Left colon (tissue), 2 donors: ENCODE results near the gene DGKQ. TPM values are rescaled to one million over a fixed set of nuclear protein-coding genes. Genes with fewer than 3 reads are reported as not detected.
"Not testable (repeated sequence)": the region's sequence is repeated elsewhere in the genome, so short reads cannot be mapped to it uniquely, and the experiment has no call there.

Experiments used
- ATAC-seq: fragments of 200-7000 bp; cut with Tn5 transposase; one replicate; pipeline ENCODE4 v1.9.1; 2020; ENCODE audit warnings: mild to moderate bottlenecking, moderate library complexity
- DNase-seq, 2 donors: peaks; one replicate each; pipeline ENCODE4 v3.0.0-alpha.2; 2020
- intact Hi-C, 2 donors: fragments of 100-400 bp; cut with DNase I in 1 of 2; cut with micrococcal nuclease in 1 of 2; formaldehyde crosslinking; loops; one replicate each; pipeline versions ENCODE4 v1.11.2 to v1.14.0; 2022; cut with DNase I, micrococcal nuclease
- total RNA-seq, 2 donors: library from RNA; stranded (reverse); fragmentation: NEBNext Ultra II Directional; extraction: Animal tissue kit (Norgen Biotek cat#: 25700); gene quantifications; one replicate each; pipeline ENCODE4 v1.2.1, GENCODE V29; 2021
- donor health status: DM: no; HTN: no; CAD: no.
- donor health status: DM: yes; HTN: yes; CAD: no.

Gene DGKQ
- total RNA-seq, 2 donors from 2014 or later = 47.8 to 49.6 TPM

DNA sequence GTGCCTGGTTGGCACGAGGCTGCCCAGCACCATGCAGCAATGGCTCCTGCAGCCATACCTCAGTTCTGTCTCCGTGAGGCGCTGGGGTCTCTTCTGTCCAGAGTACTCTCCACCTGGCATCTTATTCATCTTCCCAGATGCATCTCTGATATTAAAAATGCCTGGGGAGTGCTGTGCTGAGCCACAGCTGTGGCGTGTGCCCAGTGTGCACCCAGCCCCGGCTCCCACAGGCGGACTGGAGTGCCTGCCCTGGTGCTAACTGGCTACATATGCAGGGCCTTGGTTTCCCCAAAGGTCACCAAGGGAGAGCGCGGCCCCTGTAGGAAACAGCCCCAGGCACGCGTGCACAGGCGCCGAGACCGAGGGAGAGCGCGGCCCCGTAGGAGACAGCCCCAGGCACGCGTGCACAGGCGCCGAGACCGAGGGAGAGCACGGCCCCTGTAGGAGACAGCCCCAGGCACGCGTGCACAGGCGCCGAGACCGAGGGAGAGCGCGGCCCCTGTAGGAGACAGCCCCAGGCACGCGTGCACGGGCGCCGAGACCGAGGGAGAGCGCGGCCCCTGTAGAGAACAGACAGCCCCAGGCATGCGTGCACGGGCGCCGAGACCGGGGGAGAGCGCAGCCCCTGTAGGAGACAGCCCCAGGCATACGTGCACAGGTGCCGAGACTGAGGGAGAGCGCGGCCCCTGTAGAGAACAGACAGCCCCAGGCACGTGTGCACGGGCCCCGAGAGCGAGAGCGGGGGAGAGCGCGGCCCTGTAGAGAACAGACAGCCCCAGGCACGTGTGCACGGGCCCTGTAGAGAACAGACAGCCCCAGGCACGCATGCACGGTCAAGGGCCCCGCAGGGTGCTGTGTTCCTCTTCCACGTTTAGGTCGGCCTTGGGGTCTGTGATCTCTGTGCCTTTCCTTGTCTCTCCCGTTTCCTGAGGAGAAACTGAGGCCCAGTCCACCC, 26.6 kb downstream of the DGKQ start:
- DNase-seq = no peak
- intact Hi-C loops = no loop called here
- no peak for ATAC-seq

DNA sequence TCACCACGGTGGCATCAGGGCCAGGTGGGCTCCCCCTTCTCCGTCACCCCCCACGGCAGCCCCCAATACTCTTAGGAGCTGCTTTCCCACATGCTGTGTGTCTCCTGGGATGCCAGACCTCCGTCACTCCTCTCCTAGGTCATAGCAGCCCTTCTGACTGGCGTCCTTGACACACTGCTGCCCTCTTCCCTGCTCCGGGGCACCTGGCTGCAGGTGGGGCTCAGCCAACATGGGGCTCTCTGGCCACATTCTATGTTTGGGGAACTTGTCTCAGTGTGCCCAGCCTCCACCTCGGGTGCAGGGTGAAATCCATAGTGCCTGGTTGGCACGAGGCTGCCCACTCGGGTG, 27.3 kb downstream of the DGKQ start:
- ATAC-seq (no peak), DNase-seq (no peak)
- intact Hi-C loops = no loop called here

DNA sequence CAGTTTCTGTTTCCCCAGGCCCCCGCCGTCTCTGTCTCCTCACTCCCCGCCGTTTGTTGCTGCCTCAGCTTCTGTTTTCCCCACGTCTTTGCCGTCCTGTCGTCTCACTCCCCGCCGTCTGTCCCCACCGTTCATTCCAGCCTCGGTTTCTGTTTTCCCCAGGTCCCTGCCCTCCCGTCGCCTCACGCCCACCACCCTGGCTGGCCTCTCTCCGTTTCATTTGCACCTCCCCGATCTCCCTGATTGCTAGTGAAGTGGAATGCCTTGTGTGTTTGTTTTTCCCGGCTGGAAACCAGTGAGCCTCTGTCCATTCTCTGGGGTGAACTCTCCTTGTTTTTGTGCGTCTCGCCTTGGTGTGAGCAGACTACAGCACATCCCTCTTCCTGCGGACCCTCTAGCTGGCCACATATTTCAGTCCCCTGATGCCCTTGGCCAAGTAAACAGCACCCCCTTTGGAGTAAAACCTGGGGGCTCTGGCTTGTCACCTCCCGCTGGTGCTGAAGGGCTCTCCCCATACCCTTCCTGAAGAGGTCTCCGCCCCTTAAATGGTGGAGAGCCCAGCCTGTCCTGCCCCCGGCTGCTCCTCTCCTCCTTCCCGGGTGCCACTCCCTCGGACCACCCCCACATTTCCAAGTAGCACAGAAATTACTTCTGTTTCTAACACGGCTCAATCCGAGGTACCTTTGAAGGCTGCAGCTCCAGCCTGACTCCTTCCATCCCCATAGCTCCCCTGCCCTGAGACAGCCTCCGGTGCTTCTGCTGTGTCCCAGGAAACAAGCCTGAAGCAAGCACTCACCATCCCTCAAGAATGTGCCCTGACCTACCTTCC, 27.9 kb downstream of the DGKQ start:
- intact Hi-C loops = no loop called here
- no peak for DNase-seq
- ATAC-seq = no peak

DNA sequence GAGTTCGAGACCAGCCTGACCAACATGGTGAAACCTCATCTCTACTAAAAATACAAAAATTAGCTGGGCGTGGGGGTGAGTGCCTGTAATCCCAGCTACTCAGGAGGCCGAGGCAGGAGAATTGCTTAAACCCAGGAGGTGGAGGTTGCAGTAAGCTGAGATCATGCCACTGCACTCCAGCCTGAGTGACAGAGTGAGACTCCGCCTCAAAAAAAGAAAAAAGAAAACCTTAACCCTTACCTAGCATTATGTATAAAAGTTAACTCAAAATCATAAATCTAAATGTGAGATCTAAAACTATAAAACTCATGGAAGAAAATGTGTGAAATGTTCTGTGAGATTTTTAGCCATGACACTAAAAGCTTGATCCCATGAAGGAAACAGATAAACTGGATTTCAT, 33.9 kb downstream of the DGKQ start:
- DNase-seq, ATAC-seq, intact Hi-C loops: not testable (repeated sequence)

DNA sequence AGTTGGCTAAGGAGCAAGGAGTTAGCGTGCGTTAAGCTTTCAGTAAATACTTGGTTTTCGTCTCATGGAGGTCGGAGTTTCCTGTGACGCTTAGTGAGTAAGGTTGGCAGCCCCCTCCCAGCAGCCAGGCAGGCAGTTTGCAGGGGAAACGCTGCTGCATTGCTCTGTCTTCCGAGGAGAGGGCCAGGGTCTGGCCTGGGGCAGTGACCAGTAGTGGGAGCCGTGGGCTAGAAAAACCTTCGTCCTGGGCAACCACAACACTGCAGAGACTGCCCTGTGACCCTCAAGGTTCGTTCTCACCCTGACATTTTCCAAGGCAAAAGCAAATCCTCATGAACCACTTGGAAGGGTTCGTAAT, 40.7 kb downstream of the DGKQ start:
- intact Hi-C loops = no loop called here

DNA sequence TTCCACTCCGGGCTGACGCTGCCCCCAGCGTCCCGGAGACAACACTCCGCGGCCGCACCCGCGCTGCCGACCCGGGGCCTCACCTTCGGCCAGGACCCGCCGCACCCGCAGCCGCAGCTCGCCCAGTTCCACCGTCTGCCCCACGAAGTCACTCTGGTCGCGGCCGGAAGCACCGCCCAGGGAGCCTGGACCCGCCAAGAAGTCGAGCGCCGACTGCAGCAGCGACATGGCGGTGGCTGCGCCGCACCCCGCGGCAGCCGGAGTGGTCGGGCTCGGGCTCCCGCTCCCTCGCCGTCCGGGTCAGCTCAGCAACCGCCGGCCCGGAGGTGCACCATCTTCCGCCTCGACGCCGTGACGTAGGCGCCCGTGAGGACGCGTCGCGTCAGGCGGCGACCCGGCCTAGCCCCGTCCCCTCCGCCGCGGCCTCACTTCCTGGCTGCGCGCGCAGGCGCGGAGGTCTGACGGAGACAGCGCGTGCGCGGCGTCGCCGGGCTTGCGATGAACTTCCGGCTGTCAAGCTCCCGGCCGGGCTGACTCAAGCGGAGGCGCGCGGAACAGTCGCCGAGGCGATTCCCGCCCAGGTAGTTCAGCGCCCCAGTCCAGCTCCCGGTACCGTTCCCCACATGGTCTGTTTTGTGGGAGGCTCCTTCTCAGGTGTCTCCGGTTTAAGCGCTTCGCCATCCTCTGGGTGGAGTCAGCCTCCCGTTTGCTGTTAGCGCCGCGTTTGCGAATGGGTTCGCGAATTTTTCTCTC, 41.2 kb downstream of the DGKQ start, which contains the start of the genes GAK and TMEM175:
Gene GAK, minus strand, starts transcription at position 357 of the 753 bp plus-strand sequence. Its CDS starts 129 bp downstream, at position 228.
Gene TMEM175, plus strand, starts transcription at position 501 of the 753 bp plus-strand sequence. CDS start 15,280 bp downstream, outside the sequence.
- intact Hi-C loops = no loop called here
- ATAC-seq (peak; percentile 91), DNase-seq (peak; percentile 93 to 97)

More for the DNA sequence above, 40.7 kb downstream of the DGKQ start:
- no peak for DNase-seq
- peak; percentile 16 for ATAC-seq

DNA sequence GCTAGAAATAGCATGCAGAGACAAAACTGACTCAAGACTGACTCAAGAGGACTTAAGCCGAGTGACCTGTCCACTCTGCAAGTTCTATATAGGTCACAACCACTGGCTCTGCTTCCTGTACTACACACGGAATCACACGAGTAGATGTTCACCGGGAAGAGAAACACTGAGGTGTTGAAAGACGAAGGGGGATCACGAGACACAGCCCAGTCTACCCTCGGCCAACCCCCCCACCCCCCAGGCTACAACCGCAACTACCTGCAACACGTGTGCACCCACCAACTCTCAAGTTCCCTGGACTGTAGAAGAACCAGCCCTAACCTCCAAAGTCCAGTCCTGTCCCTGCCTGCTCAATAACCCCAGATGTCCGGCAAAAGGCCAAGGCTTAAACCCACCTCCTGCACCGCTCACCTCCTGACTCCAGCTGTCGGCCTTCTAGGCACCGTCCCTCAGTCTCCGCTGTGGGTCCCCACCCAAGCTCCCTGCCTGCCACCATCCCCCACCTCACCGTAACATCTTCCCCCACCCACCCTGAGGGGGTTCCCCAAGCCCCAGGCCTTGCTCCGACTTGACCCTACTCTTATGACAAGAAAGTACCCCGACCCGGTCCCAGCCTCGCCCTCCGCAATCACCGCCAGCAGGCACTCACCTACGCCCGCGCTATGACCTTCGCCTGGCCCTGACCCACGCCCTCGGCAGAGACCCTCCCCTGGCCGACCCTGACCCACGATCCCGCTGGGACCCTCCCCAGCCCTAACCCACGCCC, 42.0 kb downstream of the DGKQ start:
- peak; percentile 50 to 52 for DNase-seq
- peak; percentile 27 for ATAC-seq
- intact Hi-C loops = no loop called here

DNA sequence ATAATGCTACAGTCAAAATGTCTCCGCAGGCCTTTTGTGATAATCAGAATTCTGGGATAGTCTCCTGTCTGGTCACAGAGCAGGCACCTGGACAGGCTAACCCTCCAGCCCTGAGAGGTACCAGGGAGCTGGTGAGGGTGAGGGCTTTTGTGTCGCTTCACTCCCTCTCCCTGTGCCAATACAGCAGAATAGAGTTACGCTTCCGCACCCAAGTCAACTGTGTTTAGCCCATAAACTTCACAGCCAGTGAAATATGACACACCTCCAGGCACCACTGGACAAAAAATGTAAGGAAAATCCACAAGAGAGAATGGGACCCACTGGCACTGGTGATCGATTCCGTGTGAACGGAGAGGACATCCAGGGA, 42.6 kb downstream of the DGKQ start:
- ATAC-seq = peak; percentile 52
- DNase-seq = no peak
- intact Hi-C loops = no loop called here

DNA sequence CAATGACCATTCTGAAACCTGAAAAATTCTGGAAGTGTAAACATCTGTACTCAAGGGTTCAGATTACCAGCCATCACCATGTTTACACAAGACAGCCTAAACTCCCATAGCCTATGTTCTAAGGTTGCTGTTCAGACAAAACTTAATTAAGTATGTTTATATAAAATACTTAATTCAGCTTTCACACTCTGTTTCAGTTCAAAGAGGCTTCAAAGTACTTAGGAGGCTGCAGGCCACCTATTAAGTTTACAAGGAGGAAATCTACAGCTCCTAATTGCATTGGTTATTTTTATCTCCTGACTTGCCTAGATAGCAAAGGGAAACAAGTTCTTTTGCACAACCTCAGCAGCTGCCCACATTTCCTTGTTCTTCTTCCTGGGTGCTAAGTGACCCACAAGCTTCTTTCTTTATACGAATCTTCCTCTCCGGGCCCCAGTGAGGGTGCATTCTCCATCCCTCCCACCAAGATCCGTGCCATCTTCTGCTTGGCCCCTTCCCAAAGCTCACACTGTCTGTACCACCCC, 43.3 kb downstream of the DGKQ start:
- DNase-seq = peak in 1 of 2 donors; percentile 51
- intact Hi-C loops = no loop called here
- peak; percentile 28 for ATAC-seq

DNA sequence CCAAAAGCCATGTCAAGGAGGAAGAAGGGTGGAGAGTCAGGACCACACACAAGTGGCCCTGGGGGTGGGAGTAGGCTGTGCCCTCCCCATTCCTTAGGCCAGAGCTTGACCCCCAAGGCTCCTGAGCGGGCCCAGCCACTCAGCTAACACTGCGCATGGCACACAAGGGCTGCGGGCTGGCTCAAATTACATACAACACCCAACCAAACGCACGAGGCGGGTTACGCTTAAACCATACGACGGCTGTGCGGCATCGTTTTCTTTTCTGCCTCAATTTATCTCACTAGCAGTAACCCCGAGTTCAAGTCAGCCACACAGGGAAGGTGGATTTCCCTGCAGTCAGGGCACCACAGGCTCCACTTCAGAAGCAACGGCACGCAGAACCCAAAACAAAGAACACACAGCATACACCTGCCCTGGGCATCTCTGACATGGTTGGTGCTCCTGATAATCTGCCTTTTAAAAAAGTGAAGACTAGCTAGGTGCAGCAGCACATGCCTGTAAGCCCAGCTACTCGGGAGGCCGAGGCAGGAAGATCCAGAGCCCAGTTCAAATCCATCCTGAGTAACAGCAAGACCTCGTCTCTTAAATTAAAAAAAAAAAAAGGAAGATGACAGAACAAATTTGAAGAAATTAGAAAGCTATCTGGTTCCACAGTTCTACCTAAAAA, 44.1 kb downstream of the DGKQ start:
- DNase-seq (no peak), ATAC-seq (no peak)
- intact Hi-C loops = no loop called here

DNA sequence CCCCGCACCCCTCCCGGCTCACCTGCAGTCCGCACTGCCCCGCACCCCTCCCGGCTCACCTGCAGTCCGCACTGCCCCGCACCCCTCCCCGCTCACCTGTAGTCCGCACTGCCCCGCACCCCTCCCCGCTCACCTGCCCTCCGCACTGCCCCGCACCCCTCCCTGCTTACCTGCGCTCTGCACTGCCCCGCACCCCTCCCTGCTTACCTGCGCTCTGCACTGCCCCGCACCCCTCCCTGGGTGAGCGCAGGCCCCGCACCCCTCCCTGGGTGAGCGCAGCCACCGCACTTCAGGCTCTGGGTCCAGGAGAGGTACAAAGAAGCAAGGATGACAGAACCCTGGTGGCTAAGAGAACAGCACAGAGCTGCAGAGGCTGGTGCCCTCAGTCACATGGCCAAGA, 45.8 kb downstream of the DGKQ start:
- ATAC-seq, DNase-seq, intact Hi-C loops: not testable (repeated sequence)

DNA sequence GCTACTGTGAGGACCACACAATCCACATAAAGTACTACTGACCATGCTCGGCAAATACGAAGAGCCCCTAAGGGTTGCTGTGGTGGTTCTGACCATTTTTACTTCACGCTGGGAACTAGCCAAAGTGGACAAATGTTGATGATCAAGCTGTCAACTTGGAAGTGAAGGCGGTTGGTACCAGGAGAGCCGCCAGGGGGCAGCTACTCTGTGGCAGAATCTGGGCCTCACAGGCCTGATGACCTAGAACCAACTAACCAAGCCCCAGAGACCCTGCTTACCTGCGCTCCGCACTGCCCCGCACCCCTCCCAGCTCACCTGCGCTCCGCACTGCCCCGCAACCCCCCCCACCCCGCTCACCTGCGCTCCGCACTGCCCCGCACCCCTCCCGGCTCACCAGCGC, 46.8 kb downstream of the DGKQ start:
- intact Hi-C loops = no loop called here
- DNase-seq = peak in 1 of 2 donors; percentile 55
- no peak for ATAC-seq

DNA sequence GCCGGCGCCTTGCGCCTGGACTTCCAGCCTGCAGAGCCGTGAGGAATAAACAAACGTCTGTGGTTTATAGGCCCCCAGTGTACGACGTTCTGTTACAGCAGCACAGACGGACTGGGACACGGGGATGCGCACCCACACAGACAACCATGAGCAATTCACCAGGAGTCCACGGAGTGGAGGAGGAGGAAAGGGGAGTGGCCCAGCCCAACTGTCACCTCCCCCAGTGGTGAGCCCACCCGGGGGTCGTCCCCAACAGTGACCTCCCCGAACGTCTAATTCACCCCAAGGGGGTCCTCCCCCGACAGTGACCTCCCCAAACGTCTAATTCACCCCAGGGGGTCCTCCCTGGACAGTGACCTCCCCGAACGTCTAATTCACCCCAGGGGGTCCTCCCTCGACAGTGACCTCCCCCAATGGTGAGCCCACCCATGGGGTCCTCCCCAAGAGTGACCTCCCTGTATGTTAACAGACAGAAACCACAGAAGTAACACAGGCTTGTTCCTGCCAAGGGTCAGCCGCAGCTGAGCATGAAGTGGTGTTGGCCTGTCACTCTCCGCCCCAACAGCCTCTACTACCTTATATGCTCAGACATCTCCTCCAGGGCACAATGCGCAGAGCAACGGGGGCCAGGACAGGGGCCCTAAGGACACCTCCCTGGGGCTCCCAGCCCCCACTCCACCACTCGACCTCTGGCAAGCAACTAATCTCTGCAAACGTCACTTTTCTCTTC, 47.4 kb downstream of the DGKQ start:
- intact Hi-C loops = no loop called here
- ATAC-seq (no peak), DNase-seq (no peak)

DNA sequence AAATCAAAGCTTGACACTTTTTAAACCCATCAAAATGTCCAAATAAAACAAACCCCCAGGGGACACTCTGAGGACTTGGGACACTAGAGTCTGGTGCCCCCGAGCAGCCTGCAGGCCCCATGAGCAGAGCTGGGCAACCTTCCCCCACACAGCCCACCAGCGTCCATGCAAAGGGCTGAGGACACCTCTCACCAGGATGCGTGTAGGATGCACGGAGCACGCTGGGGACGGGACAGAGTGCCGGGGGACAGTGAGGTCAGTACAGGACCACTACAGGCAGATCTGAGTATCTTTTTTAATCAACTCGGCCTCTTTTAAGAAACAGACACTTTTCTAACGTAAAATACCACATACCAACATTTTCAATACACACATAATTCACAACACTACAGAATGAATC, 48.2 kb downstream of the DGKQ start:
- DNase-seq = no peak
- intact Hi-C loops = no loop called here
- ATAC-seq = no peak

DNA sequence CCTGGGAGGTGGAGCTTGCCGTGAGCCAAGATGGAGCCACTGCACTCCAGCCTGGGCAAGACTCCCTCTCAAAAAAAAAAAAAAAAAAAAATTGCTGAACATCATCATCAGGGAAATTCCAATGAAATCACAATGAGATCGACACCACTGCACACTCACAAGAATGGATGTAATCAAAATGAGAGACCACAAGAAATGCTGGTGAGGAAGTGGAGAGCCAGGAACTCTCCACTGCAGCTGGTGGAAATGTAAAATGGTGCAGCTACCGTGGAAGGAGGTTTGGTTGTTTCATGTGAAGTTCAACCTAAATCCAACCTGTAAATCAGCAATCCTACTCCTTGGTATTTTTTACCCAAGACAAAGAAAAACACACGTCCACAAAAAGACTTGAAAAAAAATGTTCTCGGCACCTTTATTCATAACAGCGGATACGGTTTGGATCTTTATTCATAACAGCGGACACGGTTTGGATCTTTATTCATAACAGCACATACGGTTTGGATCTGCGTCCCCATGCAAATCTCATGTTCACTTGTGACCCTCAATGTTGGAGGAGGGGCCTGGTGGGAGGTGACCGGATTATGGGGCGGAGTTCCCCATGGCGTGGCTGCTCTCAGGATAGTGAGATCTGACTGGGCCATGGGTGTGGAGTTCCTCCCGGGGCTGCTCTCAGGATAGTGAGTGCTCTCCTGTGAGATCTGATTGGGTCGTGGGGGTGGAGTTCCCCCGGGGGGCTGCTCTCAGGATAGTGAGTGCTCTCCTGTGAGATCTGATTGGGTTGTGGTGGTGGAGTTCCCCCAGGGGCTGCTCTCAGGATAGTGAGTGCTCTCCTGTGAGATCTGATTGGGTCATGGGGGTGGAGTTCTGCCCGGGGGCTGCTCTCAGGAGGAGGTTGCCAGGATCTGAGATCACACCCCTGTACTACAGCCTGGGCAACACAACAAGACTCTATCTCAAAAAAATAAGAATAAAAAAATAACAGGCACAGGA, 49.0 kb downstream of the DGKQ start:
- no peak for DNase-seq
- peak; percentile 36 for ATAC-seq
- intact Hi-C loops = no loop called here

DNA sequence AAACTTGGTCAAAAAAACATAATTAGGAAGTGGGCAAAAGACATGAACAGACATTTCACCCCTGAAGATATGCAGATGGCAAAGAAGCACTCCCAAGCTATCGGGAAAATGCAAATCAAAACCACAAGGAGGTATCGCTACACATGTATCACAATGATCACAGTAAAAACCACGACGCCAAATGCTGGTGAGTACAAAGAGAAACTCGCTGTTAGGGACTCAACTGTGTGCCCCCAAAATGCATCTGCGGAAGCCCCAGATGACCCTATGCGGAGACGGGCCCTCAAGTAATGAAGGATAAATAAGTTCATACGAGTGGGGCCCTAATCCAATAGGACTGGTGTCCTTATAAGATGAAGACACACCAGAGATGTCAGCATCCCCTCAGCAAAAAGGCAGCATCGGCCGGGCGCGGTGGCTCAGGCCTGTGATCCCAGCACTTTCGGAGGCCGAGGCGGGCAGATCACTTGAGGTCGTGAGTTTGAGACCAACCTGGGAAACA, 51.5 kb downstream of the DGKQ start:
- intact Hi-C loops = no loop called here
- no peak for ATAC-seq
- no peak for DNase-seq
